ENCODE measurements around the gene GRAMD1B. TPM values are rescaled to one million over a fixed set of nuclear protein-coding genes. Genes with fewer than 3 reads are reported as not detected.
A peak's percentile ranks its signal among the peaks of the same experiment; 100 is the strongest.

Gene GRAMD1B
- total and polyA plus RNA-seq, 4 donors: 0.29 to 2.6 (median 1.3) TPM

GRCh38 chr11:123587559-123587958 lies 157.5 kb downstream of the GRAMD1B start:
- Histone ChIP-seq H3K9me3 (ENCODE audit: control insufficient read depth in 4 of 4, low read length in 3 of 4) (no peaks in the 10 kb centered on the region), H3K4me1 (ENCODE audit: control insufficient read depth in 4 of 4, insufficient read depth in 4 of 4, low read length in 3 of 4) (peaks cover 0 to 4% (median 2%) of the 10 kb centered on the region in 4 donors), H3K27ac (ENCODE audit: low read depth in 1 of 2, low read length in 2 of 2) (no peak overlapping the region), H3K4me3 (ENCODE audit: low read depth in 1 of 3, low read length in 3 of 3) (no peak overlapping the region), H3K27me3 (ENCODE audit: control insufficient read depth in 4 of 4, insufficient read depth in 4 of 4, low read length in 3 of 4) (no peaks in the 10 kb centered on the region), H3K9ac (ENCODE audit: low read depth in 1 of 2, low read length in 2 of 2) (no peak overlapping the region), H3K36me3 (ENCODE audit: control insufficient read depth in 4 of 4, insufficient read depth in 3 of 4, low read depth in 1 of 4, low read length in 3 of 4) (no peaks in the 10 kb centered on the region)
- TF ChIP-seq FOXA1 (IDR thresholded peaks at IDR 0.05) (no peak), SP1 (IDR thresholded peaks at IDR 0.05) (no peak), HNF4A (conservative IDR thresholded peaks at IDR 0.05) (no peak), JUND (IDR thresholded peaks at IDR 0.05) (no peak), ZBTB33 (IDR thresholded peaks at IDR 0.05) (no peak), ATF3 (IDR thresholded peaks at IDR 0.05) (no peak), GABPA (IDR thresholded peaks at IDR 0.05 in 1 of 2, conservative IDR thresholded peaks at IDR 0.05 in 1 of 2) (no peak), RAD21 (IDR thresholded peaks at IDR 0.05) (no peak), EGR1 (IDR thresholded peaks at IDR 0.05; ENCODE audit: low read depth in 2 of 2) (no peak), NR2F2 (IDR thresholded peaks at IDR 0.05) (no peak), RXRA (IDR thresholded peaks at IDR 0.05) (no peak), TAF1 (conservative IDR thresholded peaks at IDR 0.05) (no peak)
- TF ChIP-seq, protein P1, sequence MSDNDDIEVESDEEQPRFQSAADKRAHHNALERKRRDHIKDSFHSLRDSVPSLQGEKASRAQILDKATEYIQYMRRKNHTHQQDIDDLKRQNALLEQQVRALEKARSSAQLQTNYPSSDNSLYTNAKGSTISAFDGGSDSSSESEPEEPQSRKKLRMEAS (IDR thresholded peaks at IDR 0.05): no peak
- TF ChIP-seq, protein P2, sequence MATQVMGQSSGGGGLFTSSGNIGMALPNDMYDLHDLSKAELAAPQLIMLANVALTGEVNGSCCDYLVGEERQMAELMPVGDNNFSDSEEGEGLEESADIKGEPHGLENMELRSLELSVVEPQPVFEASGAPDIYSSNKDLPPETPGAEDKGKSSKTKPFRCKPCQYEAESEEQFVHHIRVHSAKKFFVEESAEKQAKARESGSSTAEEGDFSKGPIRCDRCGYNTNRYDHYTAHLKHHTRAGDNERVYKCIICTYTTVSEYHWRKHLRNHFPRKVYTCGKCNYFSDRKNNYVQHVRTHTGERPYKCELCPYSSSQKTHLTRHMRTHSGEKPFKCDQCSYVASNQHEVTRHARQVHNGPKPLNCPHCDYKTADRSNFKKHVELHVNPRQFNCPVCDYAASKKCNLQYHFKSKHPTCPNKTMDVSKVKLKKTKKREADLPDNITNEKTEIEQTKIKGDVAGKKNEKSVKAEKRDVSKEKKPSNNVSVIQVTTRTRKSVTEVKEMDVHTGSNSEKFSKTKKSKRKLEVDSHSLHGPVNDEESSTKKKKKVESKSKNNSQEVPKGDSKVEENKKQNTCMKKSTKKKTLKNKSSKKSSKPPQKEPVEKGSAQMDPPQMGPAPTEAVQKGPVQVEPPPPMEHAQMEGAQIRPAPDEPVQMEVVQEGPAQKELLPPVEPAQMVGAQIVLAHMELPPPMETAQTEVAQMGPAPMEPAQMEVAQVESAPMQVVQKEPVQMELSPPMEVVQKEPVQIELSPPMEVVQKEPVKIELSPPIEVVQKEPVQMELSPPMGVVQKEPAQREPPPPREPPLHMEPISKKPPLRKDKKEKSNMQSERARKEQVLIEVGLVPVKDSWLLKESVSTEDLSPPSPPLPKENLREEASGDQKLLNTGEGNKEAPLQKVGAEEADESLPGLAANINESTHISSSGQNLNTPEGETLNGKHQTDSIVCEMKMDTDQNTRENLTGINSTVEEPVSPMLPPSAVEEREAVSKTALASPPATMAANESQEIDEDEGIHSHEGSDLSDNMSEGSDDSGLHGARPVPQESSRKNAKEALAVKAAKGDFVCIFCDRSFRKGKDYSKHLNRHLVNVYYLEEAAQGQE (IDR thresholded peaks at IDR 0.05): no peak
- 89% methylated on average over 6 of the region's 6 CpGs for WGBS
- no peak for DNase-seq (ENCODE audit: low spot score)

GRCh38 chr11:123588117-123588863 lies 158.2 kb downstream of the GRAMD1B start:
- no peaks in the 10 kb centered on the region for H3K36me3 ChIP-seq (ENCODE audit: control insufficient read depth in 4 of 4, insufficient read depth in 3 of 4, low read depth in 1 of 4, low read length in 3 of 4)
- peaks cover 0 to 4% (median 2%) of the 10 kb centered on the region in 4 donors for H3K4me1 ChIP-seq (ENCODE audit: control insufficient read depth in 4 of 4, insufficient read depth in 4 of 4, low read length in 3 of 4)
- peak; percentile 44 for DNase-seq (ENCODE audit: low spot score)
- WGBS: 45% methylated on average over 14 of the region's 14 CpGs
- no peak overlapping the region for H3K9ac ChIP-seq (ENCODE audit: low read depth in 1 of 2, low read length in 2 of 2)
- TF ChIP-seq, protein P1 (IDR thresholded peaks at IDR 0.05): no peak
- TF ChIP-seq RAD21 (IDR thresholded peaks at IDR 0.05): no peak
- H3K27me3 ChIP-seq (ENCODE audit: control insufficient read depth in 4 of 4, insufficient read depth in 4 of 4, low read length in 3 of 4): no peaks in the 10 kb centered on the region
- no peaks in the 10 kb centered on the region for H3K9me3 ChIP-seq (ENCODE audit: control insufficient read depth in 4 of 4, low read length in 3 of 4)
- no peak overlapping the region for H3K27ac ChIP-seq (ENCODE audit: low read depth in 1 of 2, low read length in 2 of 2)
- H3K4me3 ChIP-seq (ENCODE audit: low read depth in 1 of 3, low read length in 3 of 3): no peak overlapping the region

All from liver (tissue), 9 donors.